HCT116 (cell line): ENCODE measurements around the gene MAPK8IP1.

Source experiments
- CTCF ChIP-seq, 3 experiments: fragments of 200-600 bp in 1 of 3; sonication (generic) in 1 of 3; IDR thresholded peaks in 2 of 3; conservative IDR thresholded peaks in 1 of 3; 2 replicates each; pipeline ENCODE4 v1.5.1; 2012 to 2017; ENCODE audit warnings: low read depth in 2 of 3, low read length in 2 of 3, antibody characterized with exemption in 1 of 3, borderline replicate concordance in 1 of 3, control low read depth in 1 of 3, mild to moderate bottlenecking in 1 of 3, mixed read lengths in 1 of 3, mixed run types in 1 of 3, moderate library complexity in 1 of 3; ENCODE audit not compliant: insufficient read depth in 1 of 3
- POLR2A ChIP-seq: IDR thresholded peaks from 2 replicates; pipeline ENCODE4 v1.7.0; 2011; ENCODE audit warnings: borderline replicate concordance; ENCODE audit not compliant: insufficient read depth, insufficient read length; ENCODE audit errors: extremely low read depth
- POLR2AphosphoS5 ChIP-seq: IDR thresholded peaks from 2 replicates; pipeline ENCODE4 v1.6.1; 2011; ENCODE audit warnings: mild to moderate bottlenecking, low read depth, low read length, moderate library complexity
- SIN3A ChIP-seq: IDR thresholded peaks from 2 replicates; pipeline ENCODE4 v1.6.1; 2012; ENCODE audit warnings: low read depth
- ZNF274 ChIP-seq: fragments of 200-500 bp; sonication (Bioruptor generic); IDR thresholded peaks from 2 replicates; pipeline ENCODE4 v1.6.1; 2014; ENCODE audit warnings: mild to moderate bottlenecking, low read depth, low read length, inconsistent platforms

- TF ChIP-seq POLR2AphosphoS5 (no peak), ZNF274 (no peak), POLR2A (no peak), SIN3A (no peak), CTCF (IDR thresholded peaks at IDR 0.05 in 2 of 3, conservative IDR thresholded peaks at IDR 0.05 in 1 of 3; ENCODE audit: borderline replicate concordance in 1 of 3, insufficient read depth in 1 of 3, low read depth in 2 of 3, low read length in 2 of 3) (no peak)
These were observed 47.8 kb downstream of the MAPK8IP1 start for GRCh38 chr11:45933131-45933831.
